Activated naive CD8-positive, alpha-beta T cell treated with anti-CD3 and anti-CD28 coated beads, Interleukin-2, amount 10 ng/mL, durations not matched to agents 7 days and 5 days (primary cell): ENCODE measurements around the gene BSG. TPM values are rescaled to one million over a fixed set of nuclear protein-coding genes. Genes with fewer than 3 reads are reported as not detected.

Experiments
- ATAC-seq: fragments of 150-1000 bp; cut with Tn5 transposase; one replicate; pipeline ENCODE4 v1.10.0; 2021; ENCODE audit warnings: low read depth, moderate library complexity
- POLR2A ChIA-PET: fragments of 350-600 bp; sonication (Branson Sonifier 250); formaldehyde crosslinking; loops from one replicate; lab custom pipeline; 2021; ENCODE audit warnings: antibody characterized with exemption; lab: Charles Lee
- DNase-seq: peaks from one replicate; pipeline ENCODE4 v3.0.0; 2021
- H3K27ac Mint-ChIP-seq: one replicate; pipeline ENCODE4 v1.8.0; 2022; ENCODE audit warnings: mild to moderate bottlenecking, mixed read lengths
- H3K27me3 Mint-ChIP-seq: one replicate; pipeline ENCODE4 v1.8.0; 2022; ENCODE audit warnings: mild to moderate bottlenecking, moderate library complexity, mixed read lengths
- H3K36me3 Mint-ChIP-seq: one replicate; pipeline ENCODE4 v1.8.0; 2021; ENCODE audit warnings: mild to moderate bottlenecking, mixed read lengths
- H3K4me1 Mint-ChIP-seq: one replicate; pipeline ENCODE4 v1.8.0; 2021; ENCODE audit warnings: mixed read lengths
- H3K4me3 Mint-ChIP-seq: one replicate; pipeline ENCODE4 v1.8.0; 2022; ENCODE audit warnings: mild to moderate bottlenecking, moderate library complexity, mixed read lengths
- H3K9me3 Mint-ChIP-seq: one replicate; pipeline ENCODE4 v1.8.0; 2021; ENCODE audit warnings: mixed read lengths
- total RNA-seq, 2 experiments: library from RNA; stranded (reverse); gene quantifications; one replicate each; pipeline ENCODE4 v1.2.3, GENCODE V29; 2021

The BSG gene
- total RNA-seq, 2 experiments from 2014 or later = 183 to 196 TPM

GRCh38 chr19:571566-571974, 826 bp upstream of the BSG start:
- peaks cover 24% of the 10 kb centered on the region for H3K4me1 Mint-ChIP-seq
- no peaks in the 10 kb centered on the region for H3K9me3 Mint-ChIP-seq
- H3K27me3 Mint-ChIP-seq = no peaks in the 10 kb centered on the region
- ATAC-seq = no peak
- H3K27ac Mint-ChIP-seq = peak overlapping the region; percentile 97
- POLR2A ChIA-PET = interaction anchor here (0.9 to 2.2 kb wide), 5 partner anchors 39 to 92 kb away, joined by 3 to 24 read pairs (median 6); partner anchors contain the start of genes CDC34, RNF126 and TPGS1
- no peak for DNase-seq
- H3K4me3 Mint-ChIP-seq = peak overlapping the region; percentile 97
- H3K36me3 Mint-ChIP-seq = no peaks in the 10 kb centered on the region

GRCh38 chr19:572743-573518, 535 bp downstream of the BSG start:
- H3K4me3 Mint-ChIP-seq = peak overlapping the region; percentile 97
- peaks cover 26% of the 10 kb centered on the region for H3K4me1 Mint-ChIP-seq
- H3K27ac Mint-ChIP-seq = peak overlapping the region; percentile 93
- no peaks in the 10 kb centered on the region for H3K27me3 Mint-ChIP-seq
- POLR2A ChIA-PET = interaction anchor here (0.7 to 2.2 kb wide), 6 partner anchors 29 to 90 kb away, joined by 3 to 24 read pairs (median 6); partner anchors contain the start of genes CDC34, GZMM, RNF126 and TPGS1
- H3K9me3 Mint-ChIP-seq = no peaks in the 10 kb centered on the region
- DNase-seq = peak; percentile 58
- no peaks in the 10 kb centered on the region for H3K36me3 Mint-ChIP-seq
- ATAC-seq = no peak

- ATAC-seq = no peak
- Mint-ChIP-seq H3K9me3 (no peaks in the 10 kb centered on the region), H3K27ac (peak overlapping the region; percentile 74), H3K4me1 (peaks cover 26% of the 10 kb centered on the region), H3K36me3 (no peaks in the 10 kb centered on the region), H3K4me3 (peak overlapping the region; percentile 97), H3K27me3 (no peaks in the 10 kb centered on the region)
- DNase-seq = no peak
- POLR2A ChIA-PET = no interaction called here
Observed at GRCh38 chr19:573519-573825, 1.1 kb downstream of the BSG start.

- peaks cover 25% of the 10 kb centered on the region for H3K4me1 Mint-ChIP-seq
Observed at GRCh38 chr19:574658-575526, 2.5 kb downstream of the BSG start.

GRCh38 chr19:575527-576506, 3.4 kb downstream of the BSG start:
- POLR2A ChIA-PET = interaction anchor here (0.5 to 1.5 kb wide), 2 partner anchors 36 to 57 kb away, joined by 3 to 5 read pairs; partner anchors contain the start of gene POLRMT
- peaks cover 23% of the 10 kb centered on the region for H3K4me1 Mint-ChIP-seq
- ATAC-seq = no peak
- no peaks in the 10 kb centered on the region for H3K36me3 Mint-ChIP-seq
- no peaks in the 10 kb centered on the region for H3K27me3 Mint-ChIP-seq
- DNase-seq = no peak
- no peak overlapping the region for H3K4me3 Mint-ChIP-seq
- no peak overlapping the region for H3K27ac Mint-ChIP-seq
- no peaks in the 10 kb centered on the region for H3K9me3 Mint-ChIP-seq

More at GRCh38 chr19:574658-575526, 2.5 kb downstream of the BSG start:
- DNase-seq = no peak
- H3K27ac Mint-ChIP-seq = peak overlapping the region; percentile 25
- H3K36me3 Mint-ChIP-seq = no peaks in the 10 kb centered on the region
- peak overlapping the region; percentile 39 for H3K4me3 Mint-ChIP-seq
- no peak for ATAC-seq
- H3K9me3 Mint-ChIP-seq = no peaks in the 10 kb centered on the region
- POLR2A ChIA-PET = no interaction called here
- H3K27me3 Mint-ChIP-seq = no peaks in the 10 kb centered on the region

GRCh38 chr19:576768-577438, 4.5 kb downstream of the BSG start:
- POLR2A ChIA-PET = interaction anchor here (0.6 to 1.5 kb wide), 3 partner anchors 10 to 86 kb away, joined by 3 read pairs; partner anchors contain the start of gene POLRMT

GRCh38 chr19:577439-578392, 5.3 kb downstream of the BSG start:
- Mint-ChIP-seq H3K4me3 (no peak overlapping the region), H3K27ac (no peak overlapping the region), H3K27me3 (no peaks in the 10 kb centered on the region), H3K4me1 (peaks cover 16% of the 10 kb centered on the region), H3K36me3 (no peaks in the 10 kb centered on the region), H3K9me3 (no peaks in the 10 kb centered on the region)
- no peak for ATAC-seq
- POLR2A ChIA-PET = interaction anchor here (0.5 to 1.5 kb wide), 3 partner anchors 9 to 56 kb away, joined by 3 to 6 read pairs (median 3); partner anchors contain the start of gene POLRMT
- no peak for DNase-seq

More at GRCh38 chr19:576768-577438, 4.5 kb downstream of the BSG start:
- no peak overlapping the region for H3K27ac Mint-ChIP-seq
- DNase-seq (no peak), ATAC-seq (no peak)
- no peaks in the 10 kb centered on the region for H3K9me3 Mint-ChIP-seq
- peaks cover 18% of the 10 kb centered on the region for H3K4me1 Mint-ChIP-seq
- no peak overlapping the region for H3K4me3 Mint-ChIP-seq
- H3K36me3 Mint-ChIP-seq = no peaks in the 10 kb centered on the region
- H3K27me3 Mint-ChIP-seq = no peaks in the 10 kb centered on the region

- POLR2A ChIA-PET = no interaction called here
- Mint-ChIP-seq H3K27ac (no peak overlapping the region), H3K36me3 (no peaks in the 10 kb centered on the region), H3K4me3 (no peak overlapping the region), H3K4me1 (peaks cover 12% of the 10 kb centered on the region), H3K27me3 (no peaks in the 10 kb centered on the region), H3K9me3 (no peaks in the 10 kb centered on the region)
- ATAC-seq (no peak), DNase-seq (no peak)
Observed at GRCh38 chr19:579111-579841, 6.9 kb downstream of the BSG start.

GRCh38 chr19:579842-580155, 7.4 kb downstream of the BSG start:
- DNase-seq = no peak
- Mint-ChIP-seq H3K36me3 (no peaks in the 10 kb centered on the region), H3K27me3 (no peaks in the 10 kb centered on the region), H3K4me3 (no peak overlapping the region), H3K9me3 (no peaks in the 10 kb centered on the region), H3K27ac (no peak overlapping the region), H3K4me1 (peaks cover 7% of the 10 kb centered on the region)
- ATAC-seq = no peak
- POLR2A ChIA-PET = no interaction called here

- POLR2A ChIA-PET = no interaction called here
- ATAC-seq (no peak), DNase-seq (no peak)
- no peak overlapping the region for H3K4me3 Mint-ChIP-seq
- no peaks in the 10 kb centered on the region for H3K27me3 Mint-ChIP-seq
- no peaks in the 10 kb centered on the region for H3K9me3 Mint-ChIP-seq
- H3K36me3 Mint-ChIP-seq = no peaks in the 10 kb centered on the region
- H3K4me1 Mint-ChIP-seq = peaks cover 4% of the 10 kb centered on the region
- no peak overlapping the region for H3K27ac Mint-ChIP-seq
Observed at GRCh38 chr19:580274-580835, 8.0 kb downstream of the BSG start.
